Thymus (tissue), 11 donors: ENCODE data around the gene F3. TPM values are rescaled to one million over a fixed set of nuclear protein-coding genes. Genes with fewer than 3 reads are reported as not detected.

ENCODE experiments used
- DNase-seq, 9 donors: peaks; one replicate each; pipeline ENCODE4 v3.0.0-alpha.2; 2013; ENCODE audit warnings: low spot score in 9 of 9, low read depth in 6 of 9, missing footprints in 1 of 9
- H3K27ac ChIP-seq, 2 donors: one replicate each; pipeline ENCODE4 v1.5.1; 2013; ENCODE audit warnings: control low read depth in 1 of 2, low read depth in 1 of 2, low read length in 1 of 2, mild to moderate bottlenecking in 1 of 2, moderate library complexity in 1 of 2
- H3K27me3 ChIP-seq, 2 donors: one replicate each; pipeline ENCODE4 v1.5.1; 2013; ENCODE audit warnings: low read length in 1 of 2; ENCODE audit not compliant: control insufficient read depth in 2 of 2, insufficient read depth in 1 of 2
- H3K36me3 ChIP-seq, 2 donors: one replicate each; pipeline ENCODE4 v1.5.1; 2013; ENCODE audit warnings: low read length in 1 of 2, mild to moderate bottlenecking in 1 of 2, moderate library complexity in 1 of 2; ENCODE audit not compliant: control insufficient read depth in 2 of 2, insufficient read depth in 2 of 2
- H3K4me1 ChIP-seq, 2 donors: one replicate each; pipeline ENCODE4 v1.5.1; 2013; ENCODE audit warnings: low read length in 2 of 2; ENCODE audit not compliant: control insufficient read depth in 2 of 2, insufficient read depth in 2 of 2
- H3K4me3 ChIP-seq, 2 donors: one replicate each; pipeline ENCODE4 v1.5.1; 2013; ENCODE audit warnings: low read length in 2 of 2, control low read depth in 1 of 2, mild to moderate bottlenecking in 1 of 2
- H3K9me3 ChIP-seq, 2 donors: one replicate each; pipeline ENCODE4 v1.5.1; 2013; ENCODE audit warnings: low read length in 1 of 2, mild to moderate bottlenecking in 1 of 2; ENCODE audit not compliant: control insufficient read depth in 2 of 2, insufficient read depth in 1 of 2
- WGBS: extraction: QIAGEN DNeasy Blood & Tissue Kit; methylation state at CpG from one replicate; pipeline ENCODE4 v1.1.7; 2013; 5-methylcytosine and 5-hydroxymethylcytosine counted together
- polyA plus RNA-seq: library from polyadenylated mRNA; stranded (reverse); fragments of 200-250 nt; gene quantifications from one replicate; pipeline ENCODE4 v1.2.3, GENCODE V29; 2013
- total RNA-seq: library from RNA; stranded (reverse); fragments of 120-200 nt; gene quantifications from one replicate; pipeline ENCODE4 v1.2.4, GENCODE V29; 2013
- donor health status: healthy.

F3 gene
- total and polyA plus RNA-seq, 2 donors = 0.61 to 141 TPM

DNA sequence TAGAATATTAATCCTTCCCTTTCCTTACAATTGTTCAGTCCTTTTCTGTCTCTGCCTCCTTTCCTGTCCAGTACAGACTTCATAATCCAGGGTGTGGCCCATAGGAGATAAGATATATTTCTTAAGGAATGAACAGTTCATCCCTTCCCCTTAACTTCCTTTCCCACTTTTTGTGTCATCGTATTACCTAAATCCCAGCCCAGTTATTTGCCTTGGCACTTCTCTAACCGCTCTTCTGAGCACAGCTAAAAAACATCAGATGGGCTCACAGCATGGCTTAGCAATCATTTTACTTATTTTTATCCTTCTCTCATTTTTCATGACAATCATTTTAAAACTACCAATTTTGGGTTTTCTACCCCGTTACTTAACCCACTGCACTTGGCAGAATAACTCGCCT, 39.6 kb downstream of the F3 start:
- Histone ChIP-seq H3K4me1 (no peaks in the 10 kb centered on the region), H3K4me3 (no peak overlapping the region), H3K27ac (no peak overlapping the region), H3K9me3 (no peaks in the 10 kb centered on the region), H3K27me3 (no peaks in the 10 kb centered on the region), H3K36me3 (peaks cover 42 to 72% of the 10 kb centered on the region in 2 donors)
- 98% methylated on average over 4 of the region's 4 CpGs for WGBS
- no peak for DNase-seq

DNA sequence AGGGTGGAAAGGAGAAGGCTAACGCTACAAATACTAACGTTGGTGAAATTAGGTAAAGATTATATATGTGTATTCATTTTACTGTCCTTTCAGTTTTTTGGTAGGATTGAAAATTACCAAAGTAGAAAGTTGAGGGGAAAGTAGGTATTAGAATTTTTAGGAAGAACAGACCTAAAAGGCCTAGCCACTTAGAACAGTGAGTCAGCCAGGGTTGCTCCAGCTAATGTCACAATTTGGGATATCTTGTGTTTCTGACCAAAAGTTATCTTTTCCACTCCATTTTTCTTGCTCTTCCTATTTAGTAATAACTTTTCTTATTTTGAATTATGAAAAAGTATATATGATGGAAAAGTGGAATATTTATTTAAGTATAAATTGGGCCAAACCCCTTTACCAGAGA, 40.1 kb downstream of the F3 start:
- WGBS = 95% methylated on average over 2 of the region's 2 CpGs
- Histone ChIP-seq H3K4me3 (no peak overlapping the region), H3K27ac (no peak overlapping the region), H3K36me3 (peaks cover 40 to 70% of the 10 kb centered on the region in 2 donors), H3K27me3 (no peaks in the 10 kb centered on the region), H3K9me3 (no peaks in the 10 kb centered on the region), H3K4me1 (no peaks in the 10 kb centered on the region)
- no peak for DNase-seq

DNA sequence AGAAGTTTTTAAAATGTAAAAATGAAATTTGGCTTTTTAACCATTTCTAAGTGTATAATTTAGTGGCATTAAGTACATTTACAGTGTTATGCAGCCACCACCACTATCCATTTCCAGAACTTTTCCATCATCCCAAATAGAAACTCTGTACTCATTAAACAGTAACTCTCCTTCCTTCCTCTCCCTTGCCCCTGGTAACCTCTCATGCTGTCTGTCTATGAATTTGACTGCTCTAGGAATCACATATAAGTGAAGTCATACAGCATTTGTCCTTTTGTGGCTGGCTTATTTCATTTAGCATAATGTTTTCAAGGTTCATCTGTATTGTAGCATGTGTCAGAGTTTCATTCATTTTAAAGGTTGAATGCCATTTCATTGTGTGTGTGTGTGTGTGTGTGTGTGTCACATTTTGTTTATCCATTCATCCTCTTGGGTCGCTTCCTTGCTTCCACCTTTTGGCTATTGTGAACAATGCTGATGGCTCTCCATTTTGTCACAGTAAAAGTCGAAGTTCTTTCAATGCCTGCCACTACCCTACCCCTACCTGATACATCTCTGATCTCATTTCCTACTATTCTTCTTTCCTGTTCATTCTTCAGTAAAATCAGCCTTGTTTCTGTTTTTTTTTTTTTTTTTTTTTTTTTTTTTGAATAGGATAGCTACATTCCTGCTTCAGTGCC, 45.3 kb downstream of the F3 start:
- no peak for DNase-seq
- Histone ChIP-seq H3K9me3 (no peaks in the 10 kb centered on the region), H3K36me3 (peaks cover 10 to 56% of the 10 kb centered on the region in 2 donors), H3K4me1 (no peaks in the 10 kb centered on the region), H3K27me3 (no peaks in the 10 kb centered on the region), H3K4me3 (no peak overlapping the region), H3K27ac (no peak overlapping the region)
- WGBS = 98% methylated on average over 2 of the region's 2 CpGs

DNA sequence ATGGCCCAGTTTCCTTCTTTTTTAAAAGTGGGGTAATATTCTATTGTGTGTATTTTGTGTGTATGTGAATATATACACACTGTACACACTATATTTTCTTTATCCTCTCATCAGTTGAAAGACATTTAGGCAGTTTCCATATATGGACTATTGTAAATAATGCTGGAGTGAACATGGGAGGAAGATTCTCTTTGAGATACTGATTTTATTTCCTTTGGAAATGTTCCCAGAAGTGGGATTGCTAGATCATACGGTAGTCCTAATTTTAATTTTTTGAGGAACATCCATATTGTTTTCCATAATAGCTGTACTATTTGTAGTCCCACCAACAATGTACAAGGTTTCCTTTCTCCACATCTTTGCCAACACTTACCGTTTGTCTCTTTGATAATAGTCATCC, 51.0 kb downstream of the F3 start:
- H3K4me3 ChIP-seq = no peak overlapping the region
- no peak overlapping the region for H3K27ac ChIP-seq
- peaks cover 23 to 72% of the 10 kb centered on the region in 2 donors for H3K36me3 ChIP-seq
- no peaks in the 10 kb centered on the region for H3K9me3 ChIP-seq
- no peaks in the 10 kb centered on the region for H3K4me1 ChIP-seq
- no peak for DNase-seq
- 98% methylated on average over 2 of the region's 2 CpGs for WGBS
- no peaks in the 10 kb centered on the region for H3K27me3 ChIP-seq

DNA sequence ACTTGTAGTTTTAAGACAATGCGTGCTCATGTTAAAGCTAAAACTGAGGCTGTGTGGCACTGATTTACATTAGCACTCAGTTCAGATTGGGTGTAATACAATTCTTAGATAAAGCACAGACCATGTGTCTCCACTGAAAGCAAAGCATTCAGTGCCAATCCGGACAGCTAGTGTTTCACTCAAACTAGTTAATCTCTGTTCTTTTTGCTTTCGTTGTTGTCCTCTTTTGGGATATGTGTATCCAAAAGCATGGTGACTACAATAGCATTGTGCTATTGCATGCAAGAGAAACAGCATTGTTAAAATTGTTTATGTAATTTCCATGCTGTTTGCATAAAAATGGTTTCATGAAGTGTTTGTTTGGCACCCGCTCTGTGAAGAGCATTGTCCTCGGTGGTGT, 54.6 kb downstream of the F3 start:
- 99% methylated on average over 5 of the region's 5 CpGs for WGBS
- no peak overlapping the region for H3K4me3 ChIP-seq
- DNase-seq = no peak
- H3K27me3 ChIP-seq = no peaks in the 10 kb centered on the region
- H3K9me3 ChIP-seq = no peaks in the 10 kb centered on the region
- peaks cover 27 to 75% of the 10 kb centered on the region in 2 donors for H3K36me3 ChIP-seq
- H3K4me1 ChIP-seq = no peaks in the 10 kb centered on the region
- H3K27ac ChIP-seq = no peak overlapping the region

DNA sequence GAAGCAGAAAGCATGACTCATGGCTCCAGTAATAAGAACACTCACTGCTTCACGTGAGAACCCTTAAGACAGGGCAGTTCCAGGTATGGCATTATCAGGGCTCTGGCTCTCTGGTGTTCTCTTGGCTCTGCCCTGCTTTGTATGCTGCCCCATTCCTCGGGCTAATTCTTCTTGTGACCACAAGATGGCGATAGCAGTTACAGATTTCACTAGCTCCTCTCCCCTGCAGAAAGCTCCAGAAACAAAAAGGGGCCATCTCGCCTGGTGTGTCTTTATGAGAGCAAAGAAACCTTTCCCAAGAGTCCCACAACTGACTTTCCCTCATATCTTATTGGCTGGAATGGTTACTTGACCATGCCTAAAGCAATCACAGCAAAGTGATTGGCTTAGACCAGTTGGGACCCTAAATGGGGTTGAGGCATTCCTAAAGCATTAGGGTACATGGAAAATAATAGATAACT, 60.1 kb downstream of the F3 start:
- DNase-seq = peak; percentile 16 to 76 (median 52)
- H3K4me1 ChIP-seq = no peaks in the 10 kb centered on the region
- no peaks in the 10 kb centered on the region for H3K27me3 ChIP-seq
- no peak overlapping the region for H3K4me3 ChIP-seq
- 26% methylated on average over 4 of the region's 4 CpGs for WGBS
- no peak overlapping the region for H3K27ac ChIP-seq
- no peaks in the 10 kb centered on the region for H3K9me3 ChIP-seq
- peaks cover 27 to 60% of the 10 kb centered on the region in 2 donors for H3K36me3 ChIP-seq

DNA sequence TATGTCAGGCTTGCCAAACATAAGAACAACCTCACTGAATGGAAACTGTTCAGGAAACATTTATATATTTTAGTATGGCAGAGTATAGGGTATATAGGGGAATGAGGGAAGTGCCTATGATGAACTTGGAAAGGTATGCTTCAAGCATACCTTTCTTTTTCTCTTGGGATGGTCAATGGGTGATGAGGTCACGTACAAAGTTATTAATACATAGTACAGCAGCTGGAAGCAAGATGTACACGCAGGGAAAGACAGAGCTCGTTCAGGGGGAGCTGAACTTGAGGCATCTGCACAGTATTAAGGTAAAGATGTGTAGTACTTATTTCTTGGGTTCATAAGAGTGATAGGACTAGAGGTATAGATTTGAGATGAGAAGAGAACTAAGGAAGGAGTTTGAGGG, 61.9 kb downstream of the F3 start:
- no peak for DNase-seq
- Histone ChIP-seq H3K27ac (no peak overlapping the region), H3K36me3 (peaks cover 24 to 51% of the 10 kb centered on the region in 2 donors), H3K4me1 (no peaks in the 10 kb centered on the region), H3K9me3 (no peaks in the 10 kb centered on the region), H3K27me3 (no peaks in the 10 kb centered on the region), H3K4me3 (no peak overlapping the region)
- 98% methylated on average over 3 of the region's 3 CpGs for whole genome bisulfite sequencing

Other genes starting within 250 kb of the F3 start
- 92.7 TPM for gene ABCD3, start 123.4 kb downstream of the F3 start, total RNA-seq
- 84.2 TPM for gene ABCD3, start 123.4 kb downstream of the F3 start, polyA plus RNA-seq